OCI-LY7 (cell line): ENCODE data around the gene RPS21. TPM values are rescaled to one million over a fixed set of nuclear protein-coding genes. Genes with fewer than 3 reads are reported as not detected.

Source experiments
- BruUV-seq: library from RNA; stranded (reverse); fragments of 400-500 nt; replicated peaks from 2 replicates; lab custom pipeline; 2021; lab: Mats Ljungman, UMichigan
- CTCF ChIA-PET: fragments of 300-600 bp; sonication (Branson Sonifier 250); formaldehyde crosslinking; loops from one replicate; lab custom pipeline; 2022; ENCODE audit warnings: antibody characterized with exemption; ENCODE audit not compliant: unreplicated experiment; lab: Charles Lee
- POLR2A ChIA-PET: fragments of 300-600 bp; sonication (Branson Sonifier 250); formaldehyde crosslinking; loops from one replicate; lab custom pipeline; 2022; ENCODE audit warnings: antibody characterized with exemption; lab: Charles Lee
- DNase-seq: peaks from one replicate; pipeline ENCODE4 v3.0.0-alpha.2; 2015; ENCODE audit warnings: low spot score
- H2AFZ ChIP-seq: fragments of 200-600 bp; sonication (generic), shearing (Covaris generic); 2 replicates; pipeline ENCODE4 v1.6.1; 2014; ENCODE audit warnings: mild to moderate bottlenecking, antibody characterized with exemption, low read length, moderate library complexity
- H3K27ac ChIP-seq: fragments of 200-600 bp; sonication (generic); 2 replicates; pipeline ENCODE4 v1.5.1; 2014; ENCODE audit warnings: mixed run types, low read depth, mild to moderate bottlenecking, moderate library complexity, low read length, inconsistent platforms; ENCODE audit not compliant: poor library complexity, severe bottlenecking
- H3K36me3 ChIP-seq: fragments of 200-600 bp; sonication (generic); 2 replicates; pipeline ENCODE4 v1.6.1; 2014; ENCODE audit warnings: mild to moderate bottlenecking, antibody characterized with exemption, low read length, moderate library complexity, mixed read lengths; ENCODE audit not compliant: insufficient read depth
- H3K4me1 ChIP-seq: fragments of 200-600 bp; sonication (generic); 2 replicates; pipeline ENCODE4 v1.5.1; 2014; ENCODE audit warnings: mild to moderate bottlenecking, low read length; ENCODE audit not compliant: insufficient read depth, poor library complexity, severe bottlenecking
- H3K4me2 ChIP-seq: fragments of 200-600 bp; sonication (generic); 2 replicates; pipeline ENCODE4 v1.6.1; 2014; ENCODE audit warnings: mild to moderate bottlenecking, low read length
- H3K4me3 ChIP-seq: fragments of 200-600 bp; sonication (generic); 2 replicates; pipeline ENCODE4 v1.5.1; 2014; ENCODE audit warnings: mild to moderate bottlenecking, low read depth, low read length; ENCODE audit not compliant: poor library complexity, severe bottlenecking
- H3K79me2 ChIP-seq: fragments of 200-600 bp; sonication (generic); 2 replicates; pipeline ENCODE4 v1.6.1; 2016; ENCODE audit warnings: low read depth, mild to moderate bottlenecking, low read length, moderate library complexity, mixed read lengths; ENCODE audit not compliant: insufficient read depth
- H3K9me2 ChIP-seq: fragments of 200-600 bp; sonication (generic); 2 replicates; pipeline ENCODE4 v1.6.1; 2016; ENCODE audit warnings: mild to moderate bottlenecking, low read length, mixed read lengths; ENCODE audit not compliant: insufficient read depth
- H3K9me3 ChIP-seq: fragments of 200-600 bp; sonication (generic); 2 replicates; pipeline ENCODE4 v1.6.1; 2014; ENCODE audit warnings: mild to moderate bottlenecking, mixed run types, low read length, mixed read lengths
- H4K20me1 ChIP-seq: fragments of 200-600 bp; sonication (generic); 2 replicates; pipeline ENCODE4 v1.6.1; 2014; ENCODE audit warnings: mild to moderate bottlenecking, antibody characterized with exemption, low read length, moderate library complexity, mixed read lengths; ENCODE audit not compliant: insufficient read depth
- CTCF ChIP-seq: fragments of 200-600 bp; sonication (generic); conservative IDR thresholded peaks from 2 replicates; pipeline ENCODE4 v1.5.1; 2014; ENCODE audit warnings: mild to moderate bottlenecking, antibody characterized with exemption, low read length, moderate library complexity, mixed read lengths
- EZH2phosphoT487 ChIP-seq: fragments of 200-600 bp; sonication (generic); IDR thresholded peaks from 2 replicates; pipeline ENCODE4 v1.6.1; 2018; ENCODE audit warnings: low read depth, borderline replicate concordance, mild to moderate bottlenecking, mixed run types, antibody characterized with exemption, low read length, moderate library complexity, mixed read lengths
- intact Hi-C: fragments of 100-400 bp; cut with micrococcal nuclease; formaldehyde crosslinking; loops from one replicate; pipeline ENCODE4 v1.10.0; 2022; ENCODE audit not compliant: unreplicated experiment
- total RNA-seq, 2 experiments: library from RNA; depleted of rRNA in 1 of 2; stranded (reverse); fragments of >200 nt in 1 of 2; shearing (Covaris generic) in 1 of 2; gene quantifications; 2 replicates each; pipeline ENCODE4 v1.2.3, GENCODE V29; 2014 to 2022

The RPS21 gene
- total RNA-seq, 2 experiments from 2014 or later: 2,571 to 3,376 TPM

GRCh38 chr20:62422636-62423325, 35.9 kb downstream of the RPS21 start:
- no peak for DNase-seq
- H3K36me3 ChIP-seq: no peaks in the 10 kb centered on the region
- no peak overlapping the region for H2AFZ ChIP-seq
- H4K20me1 ChIP-seq: no peaks in the 10 kb centered on the region
- TF ChIP-seq CTCF (no peak), EZH2phosphoT487 (no peak)
- no peaks in the 10 kb centered on the region for H3K79me2 ChIP-seq
- POLR2A ChIA-PET: no interaction called here
- H3K27ac ChIP-seq: no peak overlapping the region
- CTCF ChIA-PET: no interaction called here
- no peak overlapping the region for H3K4me3 ChIP-seq
- BruUV-seq: no TSS peak
- no peaks in the 10 kb centered on the region for H3K9me2 ChIP-seq
- intact Hi-C loops: no loop called here
- H3K9me3 ChIP-seq: no peaks in the 10 kb centered on the region
- no peaks in the 10 kb centered on the region for H3K4me1 ChIP-seq
- no peak overlapping the region for H3K4me2 ChIP-seq

- H3K79me2 ChIP-seq: no peaks in the 10 kb centered on the region
- no peaks in the 10 kb centered on the region for H3K9me2 ChIP-seq
- H3K27ac ChIP-seq: no peak overlapping the region
- no peak overlapping the region for H2AFZ ChIP-seq
- no TSS peak for BruUV-seq
- no peak overlapping the region for H3K4me2 ChIP-seq
- H4K20me1 ChIP-seq: no peaks in the 10 kb centered on the region
- intact Hi-C loops: no loop called here
- ChIA-PET CTCF (no interaction called here), POLR2A (no interaction called here)
- TF ChIP-seq EZH2phosphoT487 (no peak), CTCF (no peak)
- DNase-seq: no peak
- no peaks in the 10 kb centered on the region for H3K9me3 ChIP-seq
- H3K4me3 ChIP-seq: no peak overlapping the region
- H3K4me1 ChIP-seq: no peaks in the 10 kb centered on the region
- no peaks in the 10 kb centered on the region for H3K36me3 ChIP-seq
Measured at GRCh38 chr20:62423326-62423706, 36.4 kb downstream of the RPS21 start.

- no peak for DNase-seq
- Histone ChIP-seq H3K4me1 (no peaks in the 10 kb centered on the region), H3K9me3 (no peaks in the 10 kb centered on the region), H3K27ac (no peak overlapping the region), H3K36me3 (no peaks in the 10 kb centered on the region), H3K4me2 (no peak overlapping the region), H2AFZ (no peak overlapping the region), H3K4me3 (no peak overlapping the region), H4K20me1 (no peaks in the 10 kb centered on the region), H3K79me2 (no peaks in the 10 kb centered on the region), H3K9me2 (no peaks in the 10 kb centered on the region)
- POLR2A ChIA-PET: no interaction called here
- TF ChIP-seq CTCF (no peak), EZH2phosphoT487 (no peak)
- no TSS peak for BruUV-seq
- CTCF ChIA-PET: no interaction called here
- intact Hi-C loops: no loop called here
Measured at GRCh38 chr20:62424249-62425107, 37.6 kb downstream of the RPS21 start.
